K562 (cell line): ENCODE results near the gene CPT1B. TPM values are rescaled to one million over a fixed set of nuclear protein-coding genes. Genes with fewer than 3 reads are reported as not detected.

ENCODE experiments used
- CBX8 ChIP-seq: fragments of 200-600 bp; sonication (generic); IDR thresholded peaks from 2 replicates; pipeline ENCODE4 v1.6.1; 2012; ENCODE audit warnings: borderline replicate concordance, mixed run types, low read depth, mild to moderate bottlenecking, moderate library complexity, mixed read lengths, low read length, control low read depth, inconsistent platforms; ENCODE audit not compliant: poor library complexity, severe bottlenecking; ENCODE audit errors: extremely low read depth
- FOXA3 ChIP-seq, 2 experiments: fragments of 450-650 bp in 1 of 2; sonication (generic) in 1 of 2; formaldehyde crosslinking; IDR thresholded peaks in 1 of 2; conservative IDR thresholded peaks in 1 of 2; 2 replicates each; pipeline versions ENCODE4 v1.4.0 to v1.8.0; 2020 to 2022; ENCODE audit warnings: mild to moderate bottlenecking in 2 of 2, missing genetic modification reagents in 1 of 2
- FOXK1 ChIP-seq: sonication (generic); formaldehyde crosslinking; IDR thresholded peaks from 2 replicates; pipeline ENCODE4 v1.8.0; 2022; ENCODE audit warnings: missing genetic modification reagents, mild to moderate bottlenecking, borderline replicate concordance
- GABPA ChIP-seq: fragments of 200-800 bp; sonication (Bioruptor generic); conservative IDR thresholded peaks from 2 replicates; pipeline ENCODE4 v1.6.1; 2016; ENCODE audit warnings: low read depth, missing genetic modification characterization, missing compliant biosample characterization
- GTF2E2 ChIP-seq: fragments of 200-800 bp; sonication (Bioruptor generic); IDR thresholded peaks from 2 replicates; pipeline ENCODE4 v1.6.1; 2016; ENCODE audit warnings: missing genetic modification characterization, missing compliant biosample characterization
- IRF2 ChIP-seq: sonication (generic); formaldehyde crosslinking; IDR thresholded peaks from 2 replicates; pipeline ENCODE4 v1.8.1; 2022; ENCODE audit warnings: mild to moderate bottlenecking, missing genetic modification reagents
- SMARCA4 ChIP-seq: fragments of 450-650 bp; IDR thresholded peaks from 2 replicates; pipeline ENCODE4 v1.6.1; 2016
- ZFPM2 ChIP-seq: fragments of 250-450 bp; sonication (Bioruptor Pico); IDR thresholded peaks from 2 replicates; pipeline ENCODE4 v1.5.1; 2022; ENCODE audit warnings: mild to moderate bottlenecking
- ZNF121 ChIP-seq: sonication (generic); formaldehyde crosslinking; conservative IDR thresholded peaks from 2 replicates; pipeline ENCODE4 v1.8.0; 2022; ENCODE audit warnings: missing genetic modification reagents
- polyA plus RNA-seq, 8 experiments: library from polyadenylated mRNA; depleted of rRNA in 4 of 8; stranded (reverse) in 5 of 8; unstranded in 3 of 8; fragments of >200 nt; fragmentation: Nextera tagmentation in 2 of 8; fragmentation: Illumina TruSeq in 1 of 8; extraction: Ambion mirVana in 2 of 8; extraction: Trizol in 1 of 8; gene quantifications; 2 replicates each; pipeline versions ENCODE4 v1.2.1 to v1.2.3, GENCODE V29; 2011 to 2014; ENCODE audit warnings: inconsistent platforms in 1 of 8, missing spikeins in 1 of 8
- total RNA-seq, 7 experiments: library from RNA; depleted of rRNA in 6 of 7; stranded (reverse); fragments of >200 nt in 6 of 7; fragmentation: Illumina TruSeq in 2 of 7; extraction: Trizol in 2 of 7; gene quantifications; 2 replicates each; pipeline versions ENCODE4 v1.2.1 to v1.2.3, GENCODE V29; 2011 to 2021; ENCODE audit warnings: low replicate concordance in 1 of 7
- TF ChIP-seq, protein P1 (sequence below): fragments of 250-450 bp; sonication (Bioruptor Pico); IDR thresholded peaks from 2 replicates; pipeline ENCODE4 v1.4.0; 2020
- TF ChIP-seq, protein P2 (sequence below): fragments of 450-650 bp; formaldehyde crosslinking; IDR thresholded peaks from 2 replicates; pipeline ENCODE4 v1.4.0; 2020; ENCODE audit warnings: mild to moderate bottlenecking, moderate library complexity
- TF ChIP-seq, protein P3 (sequence below), 2 experiments: IDR thresholded peaks; 2 replicates each; pipeline ENCODE4 v1.6.1; 2011; ENCODE audit warnings: borderline replicate concordance in 1 of 2, control low read depth in 1 of 2, low read depth in 1 of 2, low read length in 1 of 2, mild to moderate bottlenecking in 1 of 2, mixed read lengths in 1 of 2, moderate library complexity in 1 of 2; ENCODE audit not compliant: insufficient read depth in 1 of 2, insufficient read length in 1 of 2, poor library complexity in 1 of 2, severe bottlenecking in 1 of 2; ENCODE audit errors: extremely low read depth in 1 of 2
- TF ChIP-seq, protein P4 (sequence below), 2 experiments: fragments of 450-650 bp in 1 of 2; sonication (generic) in 1 of 2; formaldehyde crosslinking; conservative IDR thresholded peaks; 2 replicates each; pipeline versions ENCODE4 v1.4.0 to v1.8.1; 2020 to 2022; ENCODE audit warnings: mild to moderate bottlenecking in 1 of 2, missing genetic modification reagents in 1 of 2
- TF ChIP-seq, protein P5 (sequence below), 3 experiments: IDR thresholded peaks in 2 of 3; conservative IDR thresholded peaks in 1 of 3; 2 replicates each; pipeline ENCODE4 v1.5.1; 2011 to 2012; ENCODE audit warnings: low read length in 3 of 3, mild to moderate bottlenecking in 3 of 3, control low read depth in 2 of 3, improper control_type of control experiment in 1 of 3, inconsistent platforms in 1 of 3, low read depth in 1 of 3, mixed read lengths in 1 of 3, moderate library complexity in 1 of 3; ENCODE audit not compliant: insufficient read depth in 2 of 3

CPT1B gene
- total and polyA plus RNA-seq, 9 of the 15 experiments (the other 6 are each of a cell fraction or from before 2014, with no cell fraction given) = 0.35 to 6.1 (median 2.6) TPM

DNA sequence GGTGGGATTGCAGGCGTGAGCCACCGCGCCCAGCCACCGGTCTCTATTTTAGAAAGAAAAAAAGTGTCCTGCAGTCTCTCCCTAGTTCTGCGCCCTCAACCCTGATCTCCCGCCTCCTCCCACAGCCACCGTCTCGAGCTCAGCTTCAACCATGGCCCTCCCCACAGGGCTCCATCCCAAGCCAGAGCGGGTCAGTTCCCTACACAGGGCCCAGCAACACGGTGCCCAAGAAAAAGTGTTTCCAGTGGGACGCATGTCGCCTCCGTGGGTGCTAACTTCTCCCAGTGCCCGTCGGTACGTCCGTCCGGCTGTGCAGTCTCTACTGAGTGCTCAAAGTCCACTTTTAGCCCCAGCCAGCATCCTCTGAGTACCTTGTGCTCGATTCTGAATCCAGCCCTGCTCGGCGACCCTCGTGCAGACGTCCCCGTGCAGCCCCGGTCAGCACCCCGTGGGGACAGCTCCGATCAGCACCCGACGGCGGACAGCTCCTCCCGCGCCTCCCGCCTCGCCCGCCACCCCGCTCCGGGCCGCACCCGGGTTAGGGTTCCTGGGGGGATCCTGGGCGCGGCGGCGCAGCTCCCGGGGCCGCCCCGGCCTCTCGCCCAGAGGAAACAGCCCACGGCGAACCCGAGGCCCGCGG, 21.7 kb upstream of the CPT1B start (continued):
- TF ChIP-seq, protein P1, sequence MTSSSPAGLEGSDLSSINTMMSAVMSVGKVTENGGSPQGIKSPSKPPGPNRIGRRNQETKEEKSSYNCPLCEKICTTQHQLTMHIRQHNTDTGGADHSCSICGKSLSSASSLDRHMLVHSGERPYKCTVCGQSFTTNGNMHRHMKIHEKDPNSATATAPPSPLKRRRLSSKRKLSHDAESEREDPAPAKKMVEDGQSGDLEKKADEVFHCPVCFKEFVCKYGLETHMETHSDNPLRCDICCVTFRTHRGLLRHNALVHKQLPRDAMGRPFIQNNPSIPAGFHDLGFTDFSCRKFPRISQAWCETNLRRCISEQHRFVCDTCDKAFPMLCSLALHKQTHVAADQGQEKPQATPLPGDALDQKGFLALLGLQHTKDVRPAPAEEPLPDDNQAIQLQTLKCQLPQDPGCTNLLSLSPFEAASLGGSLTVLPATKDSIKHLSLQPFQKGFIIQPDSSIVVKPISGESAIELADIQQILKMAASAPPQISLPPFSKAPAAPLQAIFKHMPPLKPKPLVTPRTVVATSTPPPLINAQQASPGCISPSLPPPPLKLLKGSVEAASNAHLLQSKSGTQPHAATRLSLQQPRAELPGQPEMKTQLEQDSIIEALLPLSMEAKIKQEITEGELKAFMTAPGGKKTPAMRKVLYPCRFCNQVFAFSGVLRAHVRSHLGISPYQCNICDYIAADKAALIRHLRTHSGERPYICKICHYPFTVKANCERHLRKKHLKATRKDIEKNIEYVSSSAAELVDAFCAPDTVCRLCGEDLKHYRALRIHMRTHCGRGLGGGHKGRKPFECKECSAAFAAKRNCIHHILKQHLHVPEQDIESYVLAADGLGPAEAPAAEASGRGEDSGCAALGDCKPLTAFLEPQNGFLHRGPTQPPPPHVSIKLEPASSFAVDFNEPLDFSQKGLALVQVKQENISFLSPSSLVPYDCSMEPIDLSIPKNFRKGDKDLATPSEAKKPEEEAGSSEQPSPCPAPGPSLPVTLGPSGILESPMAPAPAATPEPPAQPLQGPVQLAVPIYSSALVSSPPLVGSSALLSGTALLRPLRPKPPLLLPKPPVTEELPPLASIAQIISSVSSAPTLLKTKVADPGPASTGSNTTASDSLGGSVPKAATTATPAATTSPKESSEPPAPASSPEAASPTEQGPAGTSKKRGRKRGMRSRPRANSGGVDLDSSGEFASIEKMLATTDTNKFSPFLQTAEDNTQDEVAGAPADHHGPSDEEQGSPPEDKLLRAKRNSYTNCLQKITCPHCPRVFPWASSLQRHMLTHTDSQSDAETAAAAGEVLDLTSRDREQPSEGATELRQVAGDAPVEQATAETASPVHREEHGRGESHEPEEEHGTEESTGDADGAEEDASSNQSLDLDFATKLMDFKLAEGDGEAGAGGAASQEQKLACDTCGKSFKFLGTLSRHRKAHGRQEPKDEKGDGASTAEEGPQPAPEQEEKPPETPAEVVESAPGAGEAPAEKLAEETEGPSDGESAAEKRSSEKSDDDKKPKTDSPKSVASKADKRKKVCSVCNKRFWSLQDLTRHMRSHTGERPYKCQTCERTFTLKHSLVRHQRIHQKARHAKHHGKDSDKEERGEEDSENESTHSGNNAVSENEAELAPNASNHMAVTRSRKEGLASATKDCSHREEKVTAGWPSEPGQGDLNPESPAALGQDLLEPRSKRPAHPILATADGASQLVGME (CRISPR knock-in tag) = no peak
- no peak for TF ChIP-seq GABPA (tag)
- no peak for TF ChIP-seq GTF2E2 (tag)
- no peak for TF ChIP-seq CBX8
- peak in 1 of 2 experiments; percentile 81; a peak in 2 of 4 replicates for TF ChIP-seq FOXA3 (CRISPR knock-in tag; conservative IDR thresholded peaks at IDR 0.05 in 1 of 2, IDR thresholded peaks at IDR 0.05 in 1 of 2)
- no peak for TF ChIP-seq ZFPM2 (CRISPR knock-in tag)
- TF ChIP-seq, protein P2, sequence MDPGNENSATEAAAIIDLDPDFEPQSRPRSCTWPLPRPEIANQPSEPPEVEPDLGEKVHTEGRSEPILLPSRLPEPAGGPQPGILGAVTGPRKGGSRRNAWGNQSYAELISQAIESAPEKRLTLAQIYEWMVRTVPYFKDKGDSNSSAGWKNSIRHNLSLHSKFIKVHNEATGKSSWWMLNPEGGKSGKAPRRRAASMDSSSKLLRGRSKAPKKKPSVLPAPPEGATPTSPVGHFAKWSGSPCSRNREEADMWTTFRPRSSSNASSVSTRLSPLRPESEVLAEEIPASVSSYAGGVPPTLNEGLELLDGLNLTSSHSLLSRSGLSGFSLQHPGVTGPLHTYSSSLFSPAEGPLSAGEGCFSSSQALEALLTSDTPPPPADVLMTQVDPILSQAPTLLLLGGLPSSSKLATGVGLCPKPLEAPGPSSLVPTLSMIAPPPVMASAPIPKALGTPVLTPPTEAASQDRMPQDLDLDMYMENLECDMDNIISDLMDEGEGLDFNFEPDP (CRISPR knock-in tag) = no peak
- TF ChIP-seq, protein P3, sequence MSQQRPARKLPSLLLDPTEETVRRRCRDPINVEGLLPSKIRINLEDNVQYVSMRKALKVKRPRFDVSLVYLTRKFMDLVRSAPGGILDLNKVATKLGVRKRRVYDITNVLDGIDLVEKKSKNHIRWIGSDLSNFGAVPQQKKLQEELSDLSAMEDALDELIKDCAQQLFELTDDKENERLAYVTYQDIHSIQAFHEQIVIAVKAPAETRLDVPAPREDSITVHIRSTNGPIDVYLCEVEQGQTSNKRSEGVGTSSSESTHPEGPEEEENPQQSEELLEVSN (IDR thresholded peaks at IDR 0.05; ENCODE audit: borderline replicate concordance in 1 of 2, extremely low read depth in 1 of 2, insufficient read depth in 1 of 2, insufficient read length in 1 of 2, low read depth in 1 of 2, low read length in 1 of 2, poor library complexity in 1 of 2, severe bottlenecking in 1 of 2) = peak in 1 of 2 experiments; percentile 53
- TF ChIP-seq SMARCA4 = no peak
- TF ChIP-seq IRF2 (CRISPR knock-in tag) = peak; percentile 94
- peak; percentile 93 for TF ChIP-seq FOXK1
- 0 out of 2 replicates have a peak, but pooled peaks have one; percentile 17 for TF ChIP-seq ZNF121 (CRISPR knock-in tag)
- TF ChIP-seq, protein P4, sequence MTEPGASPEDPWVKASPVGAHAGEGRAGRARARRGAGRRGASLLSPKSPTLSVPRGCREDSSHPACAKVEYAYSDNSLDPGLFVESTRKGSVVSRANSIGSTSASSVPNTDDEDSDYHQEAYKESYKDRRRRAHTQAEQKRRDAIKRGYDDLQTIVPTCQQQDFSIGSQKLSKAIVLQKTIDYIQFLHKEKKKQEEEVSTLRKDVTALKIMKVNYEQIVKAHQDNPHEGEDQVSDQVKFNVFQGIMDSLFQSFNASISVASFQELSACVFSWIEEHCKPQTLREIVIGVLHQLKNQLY (CRISPR knock-in tag; conservative IDR thresholded peaks at IDR 0.05) = peak in 1 of 2 experiments; percentile 95; a peak in 1 of 4 replicates
- TF ChIP-seq, protein P5, sequence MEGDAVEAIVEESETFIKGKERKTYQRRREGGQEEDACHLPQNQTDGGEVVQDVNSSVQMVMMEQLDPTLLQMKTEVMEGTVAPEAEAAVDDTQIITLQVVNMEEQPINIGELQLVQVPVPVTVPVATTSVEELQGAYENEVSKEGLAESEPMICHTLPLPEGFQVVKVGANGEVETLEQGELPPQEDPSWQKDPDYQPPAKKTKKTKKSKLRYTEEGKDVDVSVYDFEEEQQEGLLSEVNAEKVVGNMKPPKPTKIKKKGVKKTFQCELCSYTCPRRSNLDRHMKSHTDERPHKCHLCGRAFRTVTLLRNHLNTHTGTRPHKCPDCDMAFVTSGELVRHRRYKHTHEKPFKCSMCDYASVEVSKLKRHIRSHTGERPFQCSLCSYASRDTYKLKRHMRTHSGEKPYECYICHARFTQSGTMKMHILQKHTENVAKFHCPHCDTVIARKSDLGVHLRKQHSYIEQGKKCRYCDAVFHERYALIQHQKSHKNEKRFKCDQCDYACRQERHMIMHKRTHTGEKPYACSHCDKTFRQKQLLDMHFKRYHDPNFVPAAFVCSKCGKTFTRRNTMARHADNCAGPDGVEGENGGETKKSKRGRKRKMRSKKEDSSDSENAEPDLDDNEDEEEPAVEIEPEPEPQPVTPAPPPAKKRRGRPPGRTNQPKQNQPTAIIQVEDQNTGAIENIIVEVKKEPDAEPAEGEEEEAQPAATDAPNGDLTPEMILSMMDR (IDR thresholded peaks at IDR 0.05 in 2 of 3, conservative IDR thresholded peaks at IDR 0.05 in 1 of 3; ENCODE audit: insufficient read depth in 2 of 3, low read depth in 1 of 3, low read length in 3 of 3) = no peak
